GM19463 (cell line): ENCODE measurements around the gene TMEM164.

Experiments used
- ATAC-seq: cut with Tn5 transposase; IDR thresholded peaks from one replicate; pipeline ENCODE4 v1.9.1; 2021; ENCODE audit warnings: mild to moderate bottlenecking, moderate library complexity; ENCODE audit not compliant: unreplicated experiment

Gene TMEM164

DNA sequence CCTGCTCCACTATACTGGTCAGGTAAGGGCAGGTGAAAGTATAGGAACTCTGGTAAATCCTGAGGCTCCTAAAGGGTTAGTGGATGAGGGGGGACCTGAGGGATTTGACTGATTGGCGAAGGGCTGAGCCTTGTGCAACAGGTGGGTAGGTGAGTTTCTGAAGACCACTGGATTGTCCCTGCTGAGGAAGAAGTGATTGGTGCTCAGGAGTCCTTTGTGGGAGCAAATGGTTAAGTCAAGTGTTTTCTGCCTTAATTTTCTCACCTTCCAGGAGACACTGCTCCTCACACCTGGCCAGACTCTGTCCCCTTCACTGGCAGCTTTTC, 158.4 kb downstream of the TMEM164 start:
- ATAC-seq = no peak

DNA sequence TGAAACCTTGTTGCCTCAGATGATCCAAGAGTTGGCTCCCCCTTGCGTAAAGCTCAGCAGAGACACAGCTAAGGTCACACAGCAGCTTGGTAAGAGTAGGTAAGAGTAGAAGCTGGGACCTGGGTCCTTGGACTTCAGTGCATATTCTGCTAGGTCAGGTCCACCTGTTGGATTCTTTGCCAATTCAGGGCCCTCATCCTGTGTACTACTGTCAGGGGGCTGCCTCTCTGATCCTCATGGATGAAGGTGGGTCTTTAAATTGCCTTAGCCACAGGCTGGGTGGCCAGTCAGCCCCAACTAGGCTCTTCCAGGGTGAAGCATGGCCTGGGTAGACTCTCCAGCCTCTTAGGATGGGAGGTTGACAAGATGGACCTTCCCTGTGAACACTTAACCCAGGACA, 159.2 kb downstream of the TMEM164 start:
- no peak for ATAC-seq

DNA sequence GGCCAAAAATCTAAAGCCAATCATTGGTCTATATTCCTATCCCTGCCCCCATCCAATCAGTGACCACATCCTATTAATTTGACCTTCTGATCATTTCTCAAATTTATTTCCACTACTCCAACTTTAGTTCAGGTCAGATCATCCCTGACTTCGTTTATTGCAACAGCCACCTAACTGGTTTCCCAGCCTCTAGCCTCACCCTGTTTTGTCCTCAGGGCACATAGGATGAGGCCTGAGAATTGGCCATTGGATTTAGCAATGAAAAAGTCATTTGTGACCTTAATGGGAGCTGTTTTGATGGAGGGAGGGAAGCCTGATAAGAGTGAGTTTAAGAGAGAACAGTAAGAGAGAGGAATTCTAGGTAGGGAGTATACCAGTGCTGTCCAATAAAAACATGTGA, 160.0 kb downstream of the TMEM164 start:
- no peak for ATAC-seq

DNA sequence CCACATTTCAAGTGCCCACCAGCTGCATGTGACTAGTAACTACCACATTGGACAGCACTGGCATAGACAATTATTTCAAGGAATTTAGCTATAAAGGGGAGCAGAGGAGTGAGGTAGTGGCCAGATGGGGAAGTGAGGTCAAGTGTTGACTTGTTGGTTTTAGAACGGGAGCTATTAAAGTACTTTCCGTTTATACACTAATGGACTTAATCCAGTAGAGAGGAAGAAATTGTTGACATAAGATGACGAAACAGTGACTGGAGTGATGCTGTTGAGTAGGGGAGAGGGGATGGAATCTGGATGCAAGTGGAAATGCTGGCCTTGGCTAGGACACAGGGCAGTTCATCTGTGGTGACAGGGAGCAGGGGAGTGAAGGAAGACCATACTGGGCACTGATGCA, 160.6 kb downstream of the TMEM164 start:
- no peak for ATAC-seq

DNA sequence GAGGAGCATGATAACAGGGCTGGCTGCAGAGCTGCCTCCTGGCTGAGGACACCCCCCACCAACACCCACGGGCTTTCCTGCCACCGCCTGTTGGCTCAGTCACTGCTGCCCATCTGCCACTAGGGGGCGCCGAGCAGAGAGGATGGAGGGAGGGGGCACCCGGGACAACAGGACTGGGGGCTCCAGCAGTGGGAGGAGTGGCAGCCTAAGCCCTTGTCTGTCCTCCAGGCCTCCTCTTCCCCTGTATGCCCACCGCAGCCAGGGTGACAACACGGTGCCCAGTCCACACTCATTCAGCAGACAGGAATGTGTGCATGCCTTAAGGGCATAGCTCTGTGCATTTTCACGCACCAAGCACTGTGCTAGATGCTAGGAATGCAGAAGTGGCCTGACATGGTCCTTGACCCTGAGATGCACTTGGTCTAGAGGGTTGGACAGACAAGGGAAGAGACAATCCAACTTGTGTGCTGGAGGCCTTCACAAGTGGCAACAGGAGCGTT, 165.1 kb downstream of the TMEM164 start:
- ATAC-seq = no peak

DNA sequence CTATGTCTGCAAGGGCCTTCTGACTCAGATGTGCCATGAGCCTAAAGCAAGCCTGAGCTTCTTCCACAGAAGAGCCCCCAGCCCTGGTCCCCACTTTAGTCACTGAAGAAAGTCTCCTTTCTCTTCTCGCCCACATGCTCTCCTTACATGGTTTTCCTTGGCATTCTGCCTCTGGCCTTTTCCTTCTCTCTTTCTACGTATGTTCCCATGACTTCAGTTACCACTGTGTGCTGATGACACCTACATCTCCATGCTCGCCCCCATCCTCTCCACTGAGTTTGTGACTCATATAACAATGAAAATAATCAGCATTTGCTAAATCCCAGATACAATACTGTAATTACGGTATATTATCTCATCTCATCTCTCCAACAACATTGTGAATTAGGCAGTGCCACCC, 165.7 kb downstream of the TMEM164 start:
- ATAC-seq = no peak

DNA sequence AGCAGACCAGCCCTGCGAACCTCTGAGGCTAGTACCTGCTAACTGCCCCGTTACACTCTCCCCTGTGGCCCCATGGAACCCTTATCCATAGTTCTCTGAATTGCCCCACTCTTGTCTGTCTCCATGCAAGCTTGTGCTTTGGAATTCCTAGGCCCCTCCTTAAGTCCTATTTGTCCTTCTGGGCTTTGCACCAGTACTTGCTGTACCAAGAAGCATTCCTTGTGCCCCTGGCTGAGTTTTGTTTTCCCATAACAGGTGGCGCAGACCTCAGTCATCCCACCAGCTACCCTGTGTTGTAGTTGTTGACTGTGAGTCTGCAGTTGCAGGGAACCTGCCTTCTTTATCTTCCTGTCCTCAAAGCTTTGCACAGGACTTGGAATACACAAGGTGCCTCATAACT, 167.1 kb downstream of the TMEM164 start:
- no peak for ATAC-seq

DNA sequence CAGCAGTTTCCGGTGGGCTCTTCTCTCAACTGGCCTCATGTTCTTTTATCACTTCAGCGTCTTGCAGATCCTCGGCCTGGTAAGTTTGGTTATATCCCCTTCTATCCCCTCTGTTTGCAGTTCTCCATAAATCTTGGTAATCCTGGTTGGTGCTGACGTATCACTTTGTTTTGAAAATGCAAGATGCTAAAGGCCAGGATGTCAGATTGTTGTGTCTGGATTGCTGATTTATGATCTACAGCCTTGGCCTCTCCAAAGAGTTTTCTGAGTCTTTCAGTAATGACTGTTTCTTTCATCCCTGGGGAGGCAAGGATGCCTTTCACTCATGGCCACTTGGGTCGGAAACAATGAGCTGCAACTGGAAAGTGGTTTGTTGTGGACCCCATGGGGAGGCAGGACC, 168.5 kb downstream of the TMEM164 start:
- no peak for ATAC-seq

DNA sequence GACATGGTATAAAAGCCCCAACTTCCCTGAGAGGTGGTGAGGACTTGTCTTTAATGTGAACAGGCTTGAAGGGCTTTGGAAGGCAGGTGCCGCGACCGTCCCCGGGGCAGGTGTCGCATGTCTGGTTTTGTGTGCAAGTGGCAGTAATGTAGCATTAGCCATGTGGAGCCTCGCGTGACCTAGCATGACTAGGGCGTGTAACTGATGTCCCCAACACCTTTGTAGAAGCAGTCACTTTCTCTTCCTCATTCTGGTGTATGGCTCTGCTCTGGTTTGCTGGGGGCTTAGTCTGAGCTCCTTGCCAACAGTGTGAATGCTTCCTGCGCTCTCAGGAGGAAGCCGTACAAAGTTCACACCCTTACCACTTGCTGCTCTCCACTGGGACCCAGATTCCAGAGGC, 169.3 kb downstream of the TMEM164 start:
- ATAC-seq = peak; percentile 96

DNA sequence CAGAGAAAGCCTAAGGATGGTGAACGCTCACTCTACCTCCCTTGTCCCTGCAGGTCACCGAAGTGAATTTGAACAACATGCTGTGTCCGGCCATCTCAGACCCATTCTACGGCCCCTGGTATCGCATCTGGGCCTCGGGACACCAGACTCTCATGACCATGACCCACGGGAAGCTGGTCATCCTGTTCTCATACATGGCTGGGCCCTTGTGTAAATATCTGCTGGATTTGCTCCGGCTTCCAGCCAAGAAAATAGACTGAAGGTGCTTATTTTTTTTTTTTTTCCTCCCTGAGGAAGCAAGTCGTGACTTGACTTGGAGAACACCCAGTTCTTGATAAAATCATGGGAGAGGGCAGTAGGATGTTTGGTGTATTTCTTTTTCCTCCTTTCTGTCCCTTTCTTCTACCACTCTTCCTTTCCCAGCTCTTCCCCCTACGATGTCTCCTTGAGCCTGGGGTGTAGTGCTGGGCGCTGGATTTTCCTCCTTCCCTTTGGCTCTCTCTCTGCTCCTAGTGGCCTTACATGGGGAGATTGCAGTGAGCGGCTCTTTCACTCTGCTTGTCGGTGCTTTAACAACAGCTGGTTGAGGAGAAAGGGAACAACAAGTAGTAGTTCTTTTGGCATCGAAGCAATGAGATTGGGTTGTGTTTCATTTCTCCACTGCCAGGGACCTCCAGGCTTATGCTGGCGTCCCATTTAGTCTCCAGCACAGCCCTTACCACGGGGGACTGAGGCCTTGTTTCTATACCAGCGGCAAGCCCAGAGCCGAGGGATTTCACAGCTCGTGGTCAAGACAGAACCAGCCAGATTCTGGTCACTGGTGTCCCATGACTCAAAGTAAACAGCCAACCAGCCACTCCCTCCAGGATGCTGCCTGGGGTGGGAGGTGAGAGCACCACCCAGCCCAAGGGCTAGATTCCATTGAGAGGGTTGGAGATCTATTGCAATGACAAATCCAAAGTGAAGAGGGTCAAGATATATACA, 170.6 kb downstream of the TMEM164 start:
- no peak for ATAC-seq

DNA sequence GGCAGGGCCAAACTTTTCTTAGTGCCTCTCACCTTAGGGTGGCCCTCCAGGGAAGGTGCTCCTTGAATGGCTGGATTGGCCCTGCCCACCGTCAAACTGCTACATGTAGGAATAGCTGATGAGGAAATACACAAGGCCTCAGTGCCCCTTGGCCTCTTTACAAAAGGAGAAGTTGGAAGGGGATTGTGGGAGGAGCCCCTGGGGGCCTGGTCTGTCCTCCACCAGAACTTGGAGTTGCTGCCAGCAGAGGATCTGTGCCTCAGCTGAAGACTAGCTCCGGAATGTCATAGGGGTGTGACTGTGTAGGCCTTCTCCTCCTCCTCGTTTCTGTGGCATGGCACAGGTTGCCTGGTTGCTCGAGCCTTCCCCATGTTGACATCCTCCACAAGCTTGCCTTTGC, 172.2 kb downstream of the TMEM164 start:
- ATAC-seq = no peak

DNA sequence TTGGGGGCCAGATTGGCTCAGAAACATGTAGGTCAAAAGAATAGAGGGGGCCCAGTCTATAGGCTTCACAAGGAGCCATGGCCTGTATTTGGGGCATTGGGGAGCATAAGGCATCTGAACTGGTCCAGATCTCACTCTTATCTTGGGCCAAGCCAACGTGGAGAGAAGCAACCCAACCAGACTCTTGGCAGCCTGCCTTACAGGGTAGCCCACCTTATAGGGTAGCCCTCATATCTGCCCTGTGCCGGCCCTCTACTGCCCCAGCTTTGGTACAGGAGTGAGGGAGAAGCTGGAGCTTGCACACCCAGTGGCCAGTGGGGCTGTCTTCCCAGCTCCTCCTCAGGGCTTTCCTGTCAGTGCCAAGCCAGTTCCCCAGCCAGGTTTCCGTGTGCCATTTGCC, 172.8 kb downstream of the TMEM164 start:
- no peak for ATAC-seq

DNA sequence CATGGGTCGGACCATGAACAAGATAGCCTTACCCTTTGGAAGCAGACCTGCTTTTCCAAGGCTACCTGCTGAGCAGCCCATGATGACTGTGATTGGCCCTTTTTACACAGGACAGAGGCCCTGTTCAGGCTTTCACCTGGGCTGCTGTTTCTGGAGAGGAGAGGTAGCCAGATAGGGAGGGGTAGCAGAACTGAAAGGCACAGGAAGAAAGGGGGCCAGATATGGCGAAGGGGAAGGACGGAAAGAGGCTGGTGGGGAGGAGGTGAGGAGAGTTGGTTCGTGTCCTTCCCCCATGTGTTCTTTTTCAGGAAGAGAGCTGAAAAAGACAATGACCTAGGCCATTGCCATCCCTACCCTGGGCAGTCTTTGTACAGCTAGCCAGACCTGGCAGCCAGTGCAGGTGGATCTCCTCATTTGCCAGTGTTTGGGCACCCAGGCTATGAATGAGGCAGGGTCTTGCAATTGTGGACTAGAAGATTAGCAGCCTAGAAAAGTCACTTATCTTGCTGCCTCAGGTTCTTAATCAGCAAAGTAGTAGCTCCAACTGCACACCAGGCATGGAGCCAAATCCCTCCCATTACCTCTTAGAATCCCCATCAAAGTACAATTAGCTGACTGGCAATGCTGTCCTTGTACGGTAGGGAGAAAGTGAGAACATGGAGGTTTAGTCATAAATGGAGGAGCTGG, 175.4 kb downstream of the TMEM164 start:
- no peak for ATAC-seq

DNA sequence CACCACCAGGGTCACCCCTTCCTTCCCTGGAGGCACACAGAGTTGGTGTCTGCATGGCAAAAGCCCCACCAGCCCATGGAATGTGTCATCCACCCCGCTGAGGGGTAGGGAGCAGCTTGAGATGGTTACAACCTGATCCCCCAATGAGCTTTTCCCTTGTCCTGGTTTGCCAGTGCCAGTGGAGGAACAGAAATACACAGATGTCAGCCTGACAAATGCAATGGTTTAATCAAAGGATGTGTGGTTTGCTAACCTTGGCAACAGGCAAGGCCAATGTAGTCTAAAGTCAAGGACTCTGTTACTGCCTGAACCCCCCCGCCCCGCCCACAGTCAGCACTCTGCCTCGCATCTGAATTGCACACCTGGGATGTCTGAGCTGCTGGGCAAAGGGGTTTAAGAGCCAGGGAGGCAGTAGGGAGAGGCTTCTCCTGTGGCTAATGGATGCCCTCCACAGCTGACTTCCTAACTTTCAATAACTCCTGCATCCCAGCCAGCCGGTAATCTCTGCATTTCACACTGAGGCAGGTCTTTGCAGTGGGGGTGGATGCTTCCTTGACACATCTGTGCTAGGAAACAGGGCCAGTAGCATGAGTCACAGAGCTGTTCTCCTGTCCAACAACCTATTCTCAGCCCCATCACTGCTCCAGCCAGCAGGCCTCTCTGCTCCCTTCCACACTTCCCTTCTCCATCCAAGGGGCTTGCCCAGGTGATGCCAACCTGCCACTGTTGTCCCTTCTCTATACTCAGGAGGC, 177.4 kb downstream of the TMEM164 start:
- ATAC-seq = peak; percentile 27

DNA sequence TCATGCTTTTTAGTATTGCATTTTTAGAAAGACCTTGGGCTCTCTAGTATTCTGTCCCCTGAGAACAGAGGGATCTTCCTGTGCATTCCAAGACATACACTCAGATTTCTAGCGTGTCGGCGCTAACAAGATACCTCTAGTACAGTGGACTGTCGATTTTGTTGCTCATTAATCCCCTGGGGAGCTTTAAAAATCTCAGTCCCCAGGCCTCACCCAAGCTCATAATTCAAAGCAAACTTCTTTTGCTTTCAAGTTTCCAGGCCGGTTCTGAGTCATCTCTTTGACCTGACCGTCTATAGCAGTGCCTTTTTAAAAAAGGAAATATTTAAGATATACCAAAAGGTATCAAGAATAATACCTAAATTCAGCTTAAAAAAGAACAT, 178.0 kb downstream of the TMEM164 start:
- peak; percentile 77 for ATAC-seq

DNA sequence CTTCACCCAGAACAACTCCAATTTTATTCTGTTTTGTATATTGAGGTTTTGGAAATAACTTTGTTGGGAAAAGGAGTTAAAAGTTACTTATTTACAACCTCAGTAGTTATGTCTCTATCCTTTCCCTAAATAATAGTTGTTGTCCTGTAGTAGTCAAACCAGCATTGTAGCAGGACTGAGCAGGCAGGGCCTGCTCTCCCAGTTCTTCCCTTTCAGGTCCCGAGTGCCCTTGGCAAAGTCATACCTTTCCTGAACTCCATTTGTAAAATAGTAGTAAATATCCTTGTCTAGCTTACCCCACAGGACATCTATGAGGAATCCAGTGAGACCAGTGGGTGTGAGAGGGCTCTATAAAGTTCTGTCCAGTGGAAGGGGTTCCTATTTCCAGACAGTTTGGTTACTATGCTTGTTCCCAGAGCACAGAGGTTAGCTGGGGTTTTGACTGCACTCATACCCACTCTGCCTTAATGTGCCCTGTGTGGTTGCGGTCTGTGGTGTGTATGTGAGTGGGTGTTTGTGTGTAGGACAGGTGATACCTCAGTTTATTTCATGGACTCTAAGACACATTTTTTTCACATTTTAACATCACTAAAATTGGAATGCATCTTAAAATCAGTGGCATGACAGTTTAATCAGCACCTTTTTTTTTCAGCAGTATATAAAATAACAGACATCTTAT, 178.7 kb downstream of the TMEM164 start:
- no peak for ATAC-seq

DNA sequence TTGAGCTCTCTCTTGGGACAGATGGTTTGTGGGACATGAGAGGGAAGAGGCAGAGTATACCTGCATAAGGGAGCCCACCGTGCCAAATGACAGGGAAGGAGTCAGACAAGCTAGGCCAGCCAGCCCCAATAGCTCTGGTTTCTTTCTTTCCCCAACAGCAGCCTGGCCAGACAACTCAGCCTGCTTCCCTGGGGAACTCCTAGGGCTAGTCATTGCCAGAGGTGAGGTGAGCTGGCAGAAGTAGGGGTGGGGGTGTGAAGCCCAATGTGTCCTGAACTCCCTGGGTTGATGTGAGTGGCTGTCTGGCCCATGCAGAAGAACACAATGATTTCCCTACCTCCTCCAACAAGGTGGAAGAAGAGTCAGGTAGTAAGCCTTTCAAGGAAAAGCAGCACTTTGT, 179.4 kb downstream of the TMEM164 start:
- peak; percentile 51 for ATAC-seq

DNA sequence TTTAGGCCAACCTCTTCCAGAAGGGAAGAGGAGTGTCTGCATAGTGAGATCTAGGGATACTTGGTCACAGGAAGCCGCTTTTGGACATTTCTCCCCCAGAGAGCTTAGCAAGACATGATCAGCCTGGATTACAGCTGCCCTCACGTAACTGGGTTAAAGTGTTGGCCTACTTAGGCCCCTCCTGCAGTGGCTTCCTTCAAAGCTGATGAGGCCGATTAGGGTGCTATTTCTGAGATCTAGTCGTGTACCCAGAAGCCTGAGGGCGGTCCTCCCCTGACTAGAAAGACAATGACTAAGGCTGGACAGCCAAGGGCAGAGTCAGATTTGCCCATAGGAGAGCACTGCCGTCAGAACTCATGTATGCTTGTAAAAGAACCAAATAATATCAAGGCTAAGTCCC, 180.0 kb downstream of the TMEM164 start:
- no peak for ATAC-seq

DNA sequence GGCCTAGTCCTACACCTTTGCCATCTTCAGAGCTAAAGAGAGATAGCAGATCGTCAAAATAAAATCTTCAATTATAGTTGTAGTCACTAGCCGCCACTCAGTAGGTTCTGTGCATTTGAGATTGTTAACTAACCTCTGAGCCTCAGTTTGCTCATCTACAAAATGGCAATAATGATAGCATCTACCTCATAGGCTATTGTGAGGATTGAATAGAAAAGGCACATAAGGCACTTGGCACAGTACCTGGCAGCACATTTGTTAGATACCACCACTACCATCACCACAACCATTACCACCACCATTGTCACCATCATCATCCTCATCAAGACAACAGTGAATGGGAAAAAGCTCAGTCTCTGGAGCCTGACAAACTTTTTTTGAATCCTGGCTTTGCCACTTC, 180.4 kb downstream of the TMEM164 start:
- no peak for ATAC-seq

DNA sequence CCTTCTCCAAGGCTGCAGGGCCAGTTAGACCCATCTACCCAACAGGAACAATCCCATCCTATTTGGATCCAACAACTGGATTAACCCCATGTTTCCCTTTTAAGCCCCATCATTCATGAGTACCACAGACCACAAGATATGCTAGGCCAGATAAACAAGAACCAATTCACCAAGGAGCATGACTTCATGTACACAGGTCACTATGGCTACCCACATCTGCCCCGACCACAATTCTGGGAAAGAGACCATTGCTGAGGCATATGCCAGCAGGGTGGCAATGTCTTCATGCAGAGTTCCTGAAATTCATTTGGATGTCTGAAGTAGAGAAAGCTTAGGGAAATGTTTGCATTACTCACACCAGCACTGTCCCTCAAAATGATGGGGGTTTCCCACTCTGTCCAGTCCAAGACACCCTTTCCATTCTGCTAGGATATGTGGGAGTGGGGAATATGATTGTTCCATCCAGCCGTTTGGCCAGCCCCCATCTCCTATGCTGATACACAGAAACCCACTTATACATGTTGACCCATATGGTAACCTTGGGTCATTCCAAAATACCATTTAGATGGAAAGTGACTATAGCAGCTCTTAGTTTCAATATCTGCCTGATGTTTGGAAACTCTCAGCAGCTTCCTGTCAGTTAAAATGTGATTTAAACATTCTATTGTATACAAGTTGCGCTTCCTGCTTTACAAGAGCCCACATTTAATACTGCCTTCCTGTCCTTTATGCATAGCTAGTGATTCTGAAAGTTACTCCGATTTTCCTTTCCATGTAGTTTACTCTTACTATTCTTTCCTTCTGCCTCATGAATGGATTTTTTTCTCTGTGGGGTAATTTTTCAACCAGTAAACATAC, 186.0 kb downstream of the TMEM164 start:
- no peak for ATAC-seq
